Lower leg skin (tissue), 3 donors: ENCODE data around the gene DNAH14.

Experiments used
- POLR2A ChIP-seq, 2 donors: fragments of 450-650 bp; IDR thresholded peaks; one replicate each; pipeline ENCODE4 v1.6.1; 2016 to 2017; ENCODE audit warnings: antibody characterized with exemption in 2 of 2, mild to moderate bottlenecking in 1 of 2, moderate library complexity in 1 of 2
- TF ChIP-seq, protein P1 (sequence below), 3 donors: fragments of 450-650 bp; IDR thresholded peaks; one replicate each; pipeline ENCODE4 v1.5.1; 2016; ENCODE audit warnings: antibody characterized with exemption in 3 of 3, mild to moderate bottlenecking in 3 of 3, moderate library complexity in 2 of 3

DNA sequence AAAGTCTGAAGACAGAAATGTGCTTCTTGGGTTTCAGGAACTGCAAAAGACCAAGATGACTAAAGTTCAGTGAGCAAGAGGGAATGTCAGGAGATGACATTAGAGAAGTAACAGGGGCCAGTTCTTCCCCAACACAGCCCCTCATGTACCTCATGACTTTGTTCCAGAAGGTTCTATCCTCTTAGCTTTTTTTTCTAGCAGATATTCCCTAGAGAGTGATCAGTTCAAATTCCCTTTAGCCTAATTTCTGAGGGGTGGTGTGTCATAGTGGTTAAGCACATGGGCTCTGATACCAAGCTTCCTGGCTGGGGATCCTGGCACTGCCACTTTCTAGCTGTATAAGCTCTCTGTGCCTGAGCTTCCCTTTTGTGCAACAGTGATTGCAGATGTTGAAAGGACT, 390.4 kb downstream of the DNAH14 start:
- TF ChIP-seq, protein P1, sequence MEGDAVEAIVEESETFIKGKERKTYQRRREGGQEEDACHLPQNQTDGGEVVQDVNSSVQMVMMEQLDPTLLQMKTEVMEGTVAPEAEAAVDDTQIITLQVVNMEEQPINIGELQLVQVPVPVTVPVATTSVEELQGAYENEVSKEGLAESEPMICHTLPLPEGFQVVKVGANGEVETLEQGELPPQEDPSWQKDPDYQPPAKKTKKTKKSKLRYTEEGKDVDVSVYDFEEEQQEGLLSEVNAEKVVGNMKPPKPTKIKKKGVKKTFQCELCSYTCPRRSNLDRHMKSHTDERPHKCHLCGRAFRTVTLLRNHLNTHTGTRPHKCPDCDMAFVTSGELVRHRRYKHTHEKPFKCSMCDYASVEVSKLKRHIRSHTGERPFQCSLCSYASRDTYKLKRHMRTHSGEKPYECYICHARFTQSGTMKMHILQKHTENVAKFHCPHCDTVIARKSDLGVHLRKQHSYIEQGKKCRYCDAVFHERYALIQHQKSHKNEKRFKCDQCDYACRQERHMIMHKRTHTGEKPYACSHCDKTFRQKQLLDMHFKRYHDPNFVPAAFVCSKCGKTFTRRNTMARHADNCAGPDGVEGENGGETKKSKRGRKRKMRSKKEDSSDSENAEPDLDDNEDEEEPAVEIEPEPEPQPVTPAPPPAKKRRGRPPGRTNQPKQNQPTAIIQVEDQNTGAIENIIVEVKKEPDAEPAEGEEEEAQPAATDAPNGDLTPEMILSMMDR (IDR thresholded peaks at IDR 0.05), result no peak
- no peak for TF ChIP-seq POLR2A (IDR thresholded peaks at IDR 0.05)
